ENCODE measurements around the gene ATP13A3.

Gene ATP13A3

GRCh38 chr3:194481525-194482195 is 5.1 kb downstream of the ATP13A3 start:
- Mint-ChIP-seq H3K9me3 (no peaks in the 10 kb centered on the region), H3K4me3 (no peak overlapping the region), H3K36me3 (ENCODE audit: insufficient read depth) (peaks cover 26% of the 10 kb centered on the region), H3K27me3 (no peaks in the 10 kb centered on the region), H3K4me1 (ENCODE audit: low read depth in 2 of 2) (peaks cover 13 to 35% of the 10 kb centered on the region in 2 donors), H3K27ac (peak overlapping the region in 1 of 2 donors; percentile 82)
- DNase-seq (no peak), ATAC-seq (replicated peaks) (no peak)

GRCh38 chr3:194481103-194481502 is 5.7 kb downstream of the ATP13A3 start:
- ATAC-seq (replicated peaks), result no peak
- Mint-ChIP-seq H3K9me3 (no peaks in the 10 kb centered on the region), H3K4me3 (no peak overlapping the region), H3K4me1 (ENCODE audit: low read depth in 2 of 2) (peaks cover 13 to 35% of the 10 kb centered on the region in 2 donors), H3K27me3 (no peaks in the 10 kb centered on the region), H3K36me3 (ENCODE audit: insufficient read depth) (peaks cover 25% of the 10 kb centered on the region), H3K27ac (peak overlapping the region in 1 of 2 donors; percentile 29)
- no peak for DNase-seq

- H3K4me3 Mint-ChIP-seq, result no peak overlapping the region
- H3K4me1 Mint-ChIP-seq (ENCODE audit: low read depth in 2 of 2), result peaks cover 11 to 28% of the 10 kb centered on the region in 2 donors
- no peak for DNase-seq
- ATAC-seq (replicated peaks), result no peak
- no peaks in the 10 kb centered on the region for H3K9me3 Mint-ChIP-seq
- peaks cover 5% of the 10 kb centered on the region for H3K36me3 Mint-ChIP-seq (ENCODE audit: insufficient read depth)
- no peaks in the 10 kb centered on the region for H3K27me3 Mint-ChIP-seq
- no peak overlapping the region for H3K27ac Mint-ChIP-seq
These were observed 10.0 kb downstream of the ATP13A3 start for GRCh38 chr3:194476784-194477183.

GRCh38 chr3:194475978-194476377 is 10.8 kb downstream of the ATP13A3 start:
- no peaks in the 10 kb centered on the region for H3K36me3 Mint-ChIP-seq (ENCODE audit: insufficient read depth)
- DNase-seq (no peak), ATAC-seq (replicated peaks) (no peak)
- no peak overlapping the region for H3K27ac Mint-ChIP-seq
- no peaks in the 10 kb centered on the region for H3K9me3 Mint-ChIP-seq
- no peak overlapping the region for H3K4me3 Mint-ChIP-seq
- H3K4me1 Mint-ChIP-seq (ENCODE audit: low read depth in 2 of 2), result peaks cover 11 to 22% of the 10 kb centered on the region in 2 donors
- H3K27me3 Mint-ChIP-seq, result no peaks in the 10 kb centered on the region

GRCh38 chr3:194475138-194475932 is 11.5 kb downstream of the ATP13A3 start:
- Mint-ChIP-seq H3K4me3 (no peak overlapping the region), H3K9me3 (no peaks in the 10 kb centered on the region), H3K27ac (peak overlapping the region in 1 of 2 donors; percentile 7), H3K4me1 (ENCODE audit: low read depth in 2 of 2) (peaks cover 10 to 21% of the 10 kb centered on the region in 2 donors), H3K27me3 (no peaks in the 10 kb centered on the region), H3K36me3 (ENCODE audit: insufficient read depth) (no peaks in the 10 kb centered on the region)
- no peak for ATAC-seq (replicated peaks)
- DNase-seq, result no peak

- H3K36me3 Mint-ChIP-seq (ENCODE audit: insufficient read depth), result no peaks in the 10 kb centered on the region
- no peak for DNase-seq
- H3K9me3 Mint-ChIP-seq, result no peaks in the 10 kb centered on the region
- ATAC-seq (replicated peaks), result no peak
- H3K27me3 Mint-ChIP-seq, result no peaks in the 10 kb centered on the region
- peaks cover 9 to 16% of the 10 kb centered on the region in 2 donors for H3K4me1 Mint-ChIP-seq (ENCODE audit: low read depth in 2 of 2)
- no peak overlapping the region for H3K4me3 Mint-ChIP-seq
- peak overlapping the region in 1 of 2 donors; percentile 7 for H3K27ac Mint-ChIP-seq
These were observed 12.1 kb downstream of the ATP13A3 start for GRCh38 chr3:194474675-194475074.

- no peaks in the 10 kb centered on the region for H3K36me3 Mint-ChIP-seq (ENCODE audit: insufficient read depth)
- ATAC-seq (replicated peaks) (peak; percentile 89), DNase-seq (peak; percentile 15 to 38 (median 16))
- peaks cover 9 to 16% of the 10 kb centered on the region in 2 donors for H3K4me1 Mint-ChIP-seq (ENCODE audit: low read depth in 2 of 2)
- no peak overlapping the region for H3K27ac Mint-ChIP-seq
- no peaks in the 10 kb centered on the region for H3K27me3 Mint-ChIP-seq
- H3K4me3 Mint-ChIP-seq, result no peak overlapping the region
- H3K9me3 Mint-ChIP-seq, result no peaks in the 10 kb centered on the region
These were observed 14.4 kb downstream of the ATP13A3 start for GRCh38 chr3:194472290-194472920.

- ATAC-seq (replicated peaks) (no peak), DNase-seq (no peak)
- H3K4me3 Mint-ChIP-seq, result no peak overlapping the region
- H3K27me3 Mint-ChIP-seq, result no peaks in the 10 kb centered on the region
- H3K9me3 Mint-ChIP-seq, result no peaks in the 10 kb centered on the region
- H3K27ac Mint-ChIP-seq, result no peak overlapping the region
- H3K4me1 Mint-ChIP-seq (ENCODE audit: low read depth in 2 of 2), result peaks cover 9 to 18% of the 10 kb centered on the region in 2 donors
- no peaks in the 10 kb centered on the region for H3K36me3 Mint-ChIP-seq (ENCODE audit: insufficient read depth)
These were observed 14.9 kb downstream of the ATP13A3 start for GRCh38 chr3:194471863-194472262.

- Mint-ChIP-seq H3K9me3 (no peaks in the 10 kb centered on the region), H3K36me3 (ENCODE audit: insufficient read depth) (no peaks in the 10 kb centered on the region), H3K4me3 (no peak overlapping the region), H3K27me3 (no peaks in the 10 kb centered on the region), H3K4me1 (ENCODE audit: low read depth in 2 of 2) (peaks cover 7 to 18% of the 10 kb centered on the region in 2 donors), H3K27ac (no peak overlapping the region)
- DNase-seq (no peak), ATAC-seq (replicated peaks) (no peak)
These were observed 16.2 kb downstream of the ATP13A3 start for GRCh38 chr3:194470615-194471014.

GRCh38 chr3:194469977-194470376 is 16.8 kb downstream of the ATP13A3 start:
- Mint-ChIP-seq H3K4me1 (ENCODE audit: low read depth in 2 of 2) (peaks cover 6 to 16% of the 10 kb centered on the region in 2 donors), H3K27me3 (no peaks in the 10 kb centered on the region), H3K4me3 (no peak overlapping the region), H3K27ac (no peak overlapping the region), H3K36me3 (ENCODE audit: insufficient read depth) (no peaks in the 10 kb centered on the region), H3K9me3 (no peaks in the 10 kb centered on the region)
- ATAC-seq (replicated peaks) (no peak), DNase-seq (no peak)

GRCh38 chr3:194468086-194468485 is 18.7 kb downstream of the ATP13A3 start:
- Mint-ChIP-seq H3K27ac (no peak overlapping the region), H3K4me1 (ENCODE audit: low read depth in 2 of 2) (peaks cover 11 to 17% of the 10 kb centered on the region in 2 donors), H3K36me3 (ENCODE audit: insufficient read depth) (no peaks in the 10 kb centered on the region), H3K27me3 (no peaks in the 10 kb centered on the region), H3K9me3 (no peaks in the 10 kb centered on the region), H3K4me3 (no peak overlapping the region)
- ATAC-seq (replicated peaks) (no peak), DNase-seq (no peak)

GRCh38 chr3:194466761-194467356 is 19.9 kb downstream of the ATP13A3 start:
- DNase-seq, result no peak
- H3K36me3 Mint-ChIP-seq (ENCODE audit: insufficient read depth), result no peaks in the 10 kb centered on the region
- no peaks in the 10 kb centered on the region for H3K27me3 Mint-ChIP-seq
- H3K4me3 Mint-ChIP-seq, result no peak overlapping the region
- peaks cover 5 to 10% of the 10 kb centered on the region in 2 donors for H3K4me1 Mint-ChIP-seq (ENCODE audit: low read depth in 2 of 2)
- no peak for ATAC-seq (replicated peaks)
- peak overlapping the region in 1 of 2 donors; percentile 14 for H3K27ac Mint-ChIP-seq
- no peaks in the 10 kb centered on the region for H3K9me3 Mint-ChIP-seq

GRCh38 chr3:194465920-194466570 is 20.8 kb downstream of the ATP13A3 start:
- no peak for ATAC-seq (replicated peaks)
- Mint-ChIP-seq H3K27ac (peak overlapping the region in 1 of 2 donors; percentile 48), H3K4me1 (ENCODE audit: low read depth in 2 of 2) (peaks cover 5 to 10% of the 10 kb centered on the region in 2 donors), H3K36me3 (ENCODE audit: insufficient read depth) (no peaks in the 10 kb centered on the region), H3K9me3 (no peaks in the 10 kb centered on the region), H3K27me3 (no peaks in the 10 kb centered on the region), H3K4me3 (peak overlapping the region in 1 of 2 donors; percentile 12)
- no peak for DNase-seq
